HG03521 (cell line): ENCODE measurements around the gene PPP1R1B.

ENCODE experiments used
- ATAC-seq: cut with Tn5 transposase; IDR thresholded peaks from one replicate; pipeline ENCODE4 v1.9.1; 2021; ENCODE audit warnings: mild to moderate bottlenecking, moderate library complexity; ENCODE audit not compliant: unreplicated experiment

Gene PPP1R1B

GRCh38 chr17:39600288-39600996 is 26.3 kb upstream of the PPP1R1B start:
- no peak for ATAC-seq

- no peak for ATAC-seq
Observed at GRCh38 chr17:39600997-39601597, 25.7 kb upstream of the PPP1R1B start.

GRCh38 chr17:39601758-39602532 is 24.8 kb upstream of the PPP1R1B start:
- ATAC-seq, result no peak

- ATAC-seq, result no peak
Observed at GRCh38 chr17:39602533-39603303, 24.0 kb upstream of the PPP1R1B start.

GRCh38 chr17:39603304-39604016 is 23.3 kb upstream of the PPP1R1B start:
- no peak for ATAC-seq

- no peak for ATAC-seq
Observed at GRCh38 chr17:39604911-39605491, 21.8 kb upstream of the PPP1R1B start.

GRCh38 chr17:39605492-39606433 is 21.0 kb upstream of the PPP1R1B start:
- no peak for ATAC-seq

GRCh38 chr17:39606434-39607056 is 20.2 kb upstream of the PPP1R1B start:
- ATAC-seq, result no peak

- ATAC-seq, result no peak
Observed at GRCh38 chr17:39607057-39607850, 19.5 kb upstream of the PPP1R1B start.

- no peak for ATAC-seq
Observed at GRCh38 chr17:39607851-39608130, 19.0 kb upstream of the PPP1R1B start, which contains the start of gene NEUROD2. NEUROD2 (minus strand) TSS chr17:39607920; CDS start chr17:39606599, 1,321 bp downstream.

- ATAC-seq, result no peak
Observed at GRCh38 chr17:39608142-39608981, 18.4 kb upstream of the PPP1R1B start.

GRCh38 chr17:39609416-39610025 is 17.2 kb upstream of the PPP1R1B start:
- ATAC-seq, result no peak

- ATAC-seq, result no peak
Observed at GRCh38 chr17:39611401-39612112, 15.2 kb upstream of the PPP1R1B start.

GRCh38 chr17:39612291-39612894 is 14.4 kb upstream of the PPP1R1B start:
- no peak for ATAC-seq

GRCh38 chr17:39612935-39613464 is 13.8 kb upstream of the PPP1R1B start:
- ATAC-seq, result no peak
